ENCODE results near the gene ANO7.

DNA sequence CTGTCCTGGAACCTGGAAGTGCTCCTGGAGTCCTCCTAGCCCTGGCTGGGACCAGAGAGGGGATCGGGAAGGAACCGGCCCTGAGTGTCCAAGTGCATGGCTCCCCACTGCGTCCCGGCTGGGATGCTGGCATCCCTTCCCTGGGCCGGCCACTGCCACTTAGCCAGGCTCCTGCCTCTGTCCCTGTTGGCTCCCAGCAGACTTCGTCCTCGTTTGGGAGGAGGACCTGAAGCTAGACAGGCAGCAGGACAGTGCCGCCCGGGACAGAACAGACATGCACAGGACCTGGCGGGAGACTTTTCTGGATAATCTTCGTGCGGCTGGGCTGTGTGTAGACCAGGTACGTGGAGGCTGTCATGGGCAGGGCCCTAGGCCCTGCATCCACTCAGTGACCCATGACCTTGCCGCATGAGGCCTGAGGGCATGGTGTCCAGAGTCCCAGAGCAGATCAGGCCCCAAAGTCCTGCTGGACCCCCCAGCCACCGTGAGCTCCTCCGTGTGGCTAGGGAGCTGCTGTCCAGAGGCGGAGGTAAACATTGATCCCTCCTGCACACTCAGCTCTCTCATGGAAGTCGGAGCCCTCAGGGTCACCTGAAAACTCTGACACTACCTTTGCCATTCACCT is 7.1 kb downstream of the ANO7 start:
- TF ChIP-seq, protein P1, sequence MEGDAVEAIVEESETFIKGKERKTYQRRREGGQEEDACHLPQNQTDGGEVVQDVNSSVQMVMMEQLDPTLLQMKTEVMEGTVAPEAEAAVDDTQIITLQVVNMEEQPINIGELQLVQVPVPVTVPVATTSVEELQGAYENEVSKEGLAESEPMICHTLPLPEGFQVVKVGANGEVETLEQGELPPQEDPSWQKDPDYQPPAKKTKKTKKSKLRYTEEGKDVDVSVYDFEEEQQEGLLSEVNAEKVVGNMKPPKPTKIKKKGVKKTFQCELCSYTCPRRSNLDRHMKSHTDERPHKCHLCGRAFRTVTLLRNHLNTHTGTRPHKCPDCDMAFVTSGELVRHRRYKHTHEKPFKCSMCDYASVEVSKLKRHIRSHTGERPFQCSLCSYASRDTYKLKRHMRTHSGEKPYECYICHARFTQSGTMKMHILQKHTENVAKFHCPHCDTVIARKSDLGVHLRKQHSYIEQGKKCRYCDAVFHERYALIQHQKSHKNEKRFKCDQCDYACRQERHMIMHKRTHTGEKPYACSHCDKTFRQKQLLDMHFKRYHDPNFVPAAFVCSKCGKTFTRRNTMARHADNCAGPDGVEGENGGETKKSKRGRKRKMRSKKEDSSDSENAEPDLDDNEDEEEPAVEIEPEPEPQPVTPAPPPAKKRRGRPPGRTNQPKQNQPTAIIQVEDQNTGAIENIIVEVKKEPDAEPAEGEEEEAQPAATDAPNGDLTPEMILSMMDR (IDR thresholded peaks at IDR 0.05; ENCODE audit: low read length): no peak
- TF ChIP-seq EZH2 (optimal IDR thresholded peaks at IDR 0.05; ENCODE audit: low read depth, low read length) (no peak), EZH2phosphoT487 (IDR thresholded peaks at IDR 0.05; ENCODE audit: low read length) (no peak)

All from MM.1S (cell line).